Astrocyte of the cerebellum (primary cell): ENCODE data around the gene KCNMB4.

ENCODE experiments used
- DNase-seq: peaks from one replicate; pipeline ENCODE4 v3.0.0-alpha.2; 2011; ENCODE audit warnings: low read depth
- H3K4me3 ChIP-seq: 2 replicates; pipeline ENCODE4 v1.5.1; 2011; ENCODE audit warnings: mild to moderate bottlenecking, low read depth, low read length, moderate library complexity
- in situ Hi-C: cut with HindIII; loops from 2 replicates; pipeline ENCODE4 v1.10.0; 2017; ENCODE audit warnings: low sequenced_read_pairs
- TF ChIP-seq, protein P1 (sequence below): IDR thresholded peaks from 2 replicates; pipeline ENCODE4 v1.5.1; 2012; ENCODE audit warnings: low read length, low read depth, moderate library complexity, mild to moderate bottlenecking; ENCODE audit errors: missing control alignments

The KCNMB4 gene

DNA sequence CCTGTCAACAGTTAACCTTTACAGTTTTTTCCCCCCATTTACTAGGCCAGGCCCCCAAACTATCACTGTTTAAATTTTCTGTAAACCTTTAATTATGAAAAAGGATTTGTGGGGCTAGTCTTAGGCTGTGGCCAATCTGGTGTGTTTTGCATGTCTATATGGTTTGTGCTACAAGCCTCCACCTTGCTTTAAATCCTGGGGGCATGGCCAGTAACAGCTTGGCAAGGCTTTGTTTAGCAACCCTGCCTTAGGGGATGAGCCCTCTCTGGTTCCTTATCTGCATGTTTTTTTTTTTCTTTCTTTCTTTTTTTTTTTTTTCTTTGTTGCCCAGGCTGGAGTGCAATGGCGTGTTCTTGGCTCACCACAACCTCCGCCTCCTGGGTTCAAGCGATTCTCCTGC lies 102.7 kb downstream of the KCNMB4 start:
- TF ChIP-seq, protein P1, sequence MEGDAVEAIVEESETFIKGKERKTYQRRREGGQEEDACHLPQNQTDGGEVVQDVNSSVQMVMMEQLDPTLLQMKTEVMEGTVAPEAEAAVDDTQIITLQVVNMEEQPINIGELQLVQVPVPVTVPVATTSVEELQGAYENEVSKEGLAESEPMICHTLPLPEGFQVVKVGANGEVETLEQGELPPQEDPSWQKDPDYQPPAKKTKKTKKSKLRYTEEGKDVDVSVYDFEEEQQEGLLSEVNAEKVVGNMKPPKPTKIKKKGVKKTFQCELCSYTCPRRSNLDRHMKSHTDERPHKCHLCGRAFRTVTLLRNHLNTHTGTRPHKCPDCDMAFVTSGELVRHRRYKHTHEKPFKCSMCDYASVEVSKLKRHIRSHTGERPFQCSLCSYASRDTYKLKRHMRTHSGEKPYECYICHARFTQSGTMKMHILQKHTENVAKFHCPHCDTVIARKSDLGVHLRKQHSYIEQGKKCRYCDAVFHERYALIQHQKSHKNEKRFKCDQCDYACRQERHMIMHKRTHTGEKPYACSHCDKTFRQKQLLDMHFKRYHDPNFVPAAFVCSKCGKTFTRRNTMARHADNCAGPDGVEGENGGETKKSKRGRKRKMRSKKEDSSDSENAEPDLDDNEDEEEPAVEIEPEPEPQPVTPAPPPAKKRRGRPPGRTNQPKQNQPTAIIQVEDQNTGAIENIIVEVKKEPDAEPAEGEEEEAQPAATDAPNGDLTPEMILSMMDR = no peak
- in situ Hi-C loops = no loop called here
- H3K4me3 ChIP-seq = no peak overlapping the region
- DNase-seq = no peak

DNA sequence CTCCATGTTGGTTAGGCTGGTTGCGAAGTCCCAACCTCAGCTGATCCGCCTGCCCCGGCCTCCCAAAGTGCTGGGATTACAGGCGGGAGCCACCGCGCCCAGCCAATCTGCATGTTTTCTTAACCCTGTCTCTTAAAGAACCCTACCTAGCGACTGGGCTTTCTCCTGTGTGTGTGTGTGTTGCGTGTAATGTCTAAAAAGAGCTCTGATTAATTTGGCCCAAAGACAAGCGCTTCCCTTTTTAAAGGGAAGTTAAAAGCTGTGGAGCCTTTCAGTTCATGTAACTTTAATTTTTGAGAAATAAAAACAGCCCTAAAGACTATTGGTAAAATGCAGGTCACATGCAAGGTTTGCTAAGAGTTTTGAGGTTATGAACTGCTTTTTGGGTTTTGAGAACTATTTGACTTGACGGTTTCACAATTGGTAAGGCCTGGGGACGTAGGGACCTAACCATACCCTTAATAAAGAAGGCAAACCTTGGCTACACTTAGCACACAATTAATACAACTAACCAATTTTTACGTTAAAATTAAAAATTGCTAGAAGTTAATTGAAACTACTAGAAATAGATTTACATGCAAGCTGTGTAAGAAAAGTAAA lies 103.2 kb downstream of the KCNMB4 start:
- no peak for DNase-seq

DNA sequence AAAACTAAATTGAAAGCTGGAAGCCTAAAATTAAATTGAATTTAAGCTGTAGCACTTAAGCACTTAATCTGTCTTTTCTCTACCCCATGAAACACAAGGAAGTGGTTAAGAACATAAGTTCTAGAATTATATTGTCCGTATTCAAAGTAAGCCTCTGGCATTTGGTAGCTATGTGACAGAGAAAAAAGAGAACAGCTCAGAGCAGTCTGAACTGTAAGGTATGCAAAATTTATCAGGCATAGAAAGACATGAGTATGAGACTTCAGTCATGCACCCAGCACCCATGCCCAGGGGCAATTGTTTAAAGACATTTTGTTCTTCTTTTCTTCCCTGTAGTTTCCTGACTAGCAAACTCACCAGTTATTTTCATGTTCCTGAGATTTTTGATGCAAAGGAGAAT lies 116.7 kb downstream of the KCNMB4 start:
- TF ChIP-seq, protein P1 = no peak
- no peak overlapping the region for H3K4me3 ChIP-seq
- in situ Hi-C loops = no loop called here
- DNase-seq = no peak

More for the DNA sequence above, 103.2 kb downstream of the KCNMB4 start:
- TF ChIP-seq, protein P1 = no peak
- H3K4me3 ChIP-seq = no peak overlapping the region
- in situ Hi-C loops = no loop called here
